Memory B cell (primary cell): ENCODE results near the gene S100A2.
"Not testable (repeated sequence)": the region's sequence is repeated elsewhere in the genome, so short reads cannot be mapped to it uniquely, and the experiment has no call there.

Experiments
- ATAC-seq: fragments of 150-1000 bp; cut with Tn5 transposase; 2 replicates; pipeline ENCODE4 v1.10.0; 2021; ENCODE audit warnings: low read depth, mild to moderate bottlenecking, moderate library complexity
- DNase-seq, 2 donors: peaks; one replicate each; pipeline ENCODE4 v3.0.0; 2022; ENCODE audit warnings: low spot score in 2 of 2
- H3K27ac Mint-ChIP-seq: one replicate; pipeline ENCODE4 v1.8.0; 2022; ENCODE audit warnings: mild to moderate bottlenecking, moderate library complexity, mixed read lengths
- H3K27me3 Mint-ChIP-seq: one replicate; pipeline ENCODE4 v1.8.0; 2022; ENCODE audit warnings: mixed read lengths
- H3K36me3 Mint-ChIP-seq: one replicate; pipeline ENCODE4 v1.8.0; 2022; ENCODE audit warnings: mild to moderate bottlenecking, mixed read lengths
- H3K4me1 Mint-ChIP-seq: one replicate; pipeline ENCODE4 v1.8.0; 2022; ENCODE audit warnings: mixed read lengths
- H3K4me3 Mint-ChIP-seq: one replicate; pipeline ENCODE4 v1.8.0; 2022; ENCODE audit warnings: mild to moderate bottlenecking, moderate library complexity, mixed read lengths
- H3K9me3 Mint-ChIP-seq: one replicate; pipeline ENCODE4 v1.8.0; 2022; ENCODE audit warnings: mixed read lengths

The S100A2 gene

GRCh38 chr1:153563991-153564390, 1.7 kb downstream of the S100A2 start:
- no peak for ATAC-seq
- no peaks in the 10 kb centered on the region for H3K36me3 Mint-ChIP-seq
- H3K4me1 Mint-ChIP-seq = peaks cover 25% of the 10 kb centered on the region

GRCh38 chr1:153563483-153563901, 2.2 kb downstream of the S100A2 start:
- ATAC-seq = no peak

More at GRCh38 chr1:153563991-153564390, 1.7 kb downstream of the S100A2 start:
- no peaks in the 10 kb centered on the region for H3K27me3 Mint-ChIP-seq
- H3K9me3 Mint-ChIP-seq = no peaks in the 10 kb centered on the region
- H3K27ac Mint-ChIP-seq = no peak overlapping the region
- DNase-seq = no peak
- H3K4me3 Mint-ChIP-seq = no peak overlapping the region

GRCh38 chr1:153562021-153562420, 3.6 kb downstream of the S100A2 start:
- not testable (repeated sequence) for H3K27me3 Mint-ChIP-seq, ATAC-seq, H3K27ac Mint-ChIP-seq, H3K4me3 Mint-ChIP-seq, H3K9me3 Mint-ChIP-seq, DNase-seq, H3K36me3 Mint-ChIP-seq
- H3K4me1 Mint-ChIP-seq = peaks cover 13% of the 10 kb centered on the region

More at GRCh38 chr1:153563483-153563901, 2.2 kb downstream of the S100A2 start:
- no peak for DNase-seq
- Mint-ChIP-seq H3K27ac (no peak overlapping the region), H3K27me3 (no peaks in the 10 kb centered on the region), H3K9me3 (no peaks in the 10 kb centered on the region), H3K4me1 (peaks cover 21% of the 10 kb centered on the region), H3K4me3 (no peak overlapping the region), H3K36me3 (no peaks in the 10 kb centered on the region)

- no peaks in the 10 kb centered on the region for H3K9me3 Mint-ChIP-seq
- no peak overlapping the region for H3K27ac Mint-ChIP-seq
- no peaks in the 10 kb centered on the region for H3K27me3 Mint-ChIP-seq
- ATAC-seq = no peak
- no peaks in the 10 kb centered on the region for H3K36me3 Mint-ChIP-seq
- H3K4me1 Mint-ChIP-seq = peaks cover 9% of the 10 kb centered on the region
- no peak overlapping the region for H3K4me3 Mint-ChIP-seq
- DNase-seq = no peak
Observed at GRCh38 chr1:153561466-153561985, 4.1 kb downstream of the S100A2 start.

GRCh38 chr1:153560771-153561465, 4.7 kb downstream of the S100A2 start:
- Mint-ChIP-seq H3K4me3 (no peak overlapping the region), H3K4me1 (peaks cover 7% of the 10 kb centered on the region), H3K36me3 (no peaks in the 10 kb centered on the region), H3K9me3 (no peaks in the 10 kb centered on the region), H3K27ac (no peak overlapping the region), H3K27me3 (no peaks in the 10 kb centered on the region)
- ATAC-seq (no peak), DNase-seq (no peak)

- peaks cover 3% of the 10 kb centered on the region for H3K4me1 Mint-ChIP-seq
- H3K36me3 Mint-ChIP-seq = no peaks in the 10 kb centered on the region
- H3K27me3 Mint-ChIP-seq = no peaks in the 10 kb centered on the region
- no peak for DNase-seq
- ATAC-seq = no peak
- H3K4me3 Mint-ChIP-seq = no peak overlapping the region
- H3K27ac Mint-ChIP-seq = no peak overlapping the region
- no peaks in the 10 kb centered on the region for H3K9me3 Mint-ChIP-seq
Observed at GRCh38 chr1:153560241-153560640, 5.4 kb downstream of the S100A2 start.

GRCh38 chr1:153557877-153558276, 7.8 kb downstream of the S100A2 start:
- H3K27me3 Mint-ChIP-seq = no peaks in the 10 kb centered on the region
- H3K4me3 Mint-ChIP-seq = no peak overlapping the region
- H3K9me3 Mint-ChIP-seq = no peaks in the 10 kb centered on the region
- DNase-seq = no peak
- no peak for ATAC-seq
- peaks cover 3% of the 10 kb centered on the region for H3K4me1 Mint-ChIP-seq
- H3K36me3 Mint-ChIP-seq = no peaks in the 10 kb centered on the region
- H3K27ac Mint-ChIP-seq = no peak overlapping the region

GRCh38 chr1:153556348-153556747, 9.3 kb downstream of the S100A2 start:
- DNase-seq (no peak), ATAC-seq (no peak)
- no peaks in the 10 kb centered on the region for H3K36me3 Mint-ChIP-seq
- H3K9me3 Mint-ChIP-seq = no peaks in the 10 kb centered on the region
- no peak overlapping the region for H3K4me3 Mint-ChIP-seq
- peaks cover 3% of the 10 kb centered on the region for H3K4me1 Mint-ChIP-seq
- H3K27ac Mint-ChIP-seq = no peak overlapping the region
- H3K27me3 Mint-ChIP-seq = no peaks in the 10 kb centered on the region

GRCh38 chr1:153553830-153554541, 11.7 kb downstream of the S100A2 start:
- Mint-ChIP-seq H3K9me3 (no peaks in the 10 kb centered on the region), H3K27ac (no peak overlapping the region), H3K4me1 (peaks cover 3% of the 10 kb centered on the region), H3K27me3 (peaks cover 2% of the 10 kb centered on the region), H3K36me3 (no peaks in the 10 kb centered on the region), H3K4me3 (no peak overlapping the region)
- DNase-seq = no peak
- no peak for ATAC-seq

- no peak for DNase-seq
- no peak overlapping the region for H3K27ac Mint-ChIP-seq
- H3K4me3 Mint-ChIP-seq = no peak overlapping the region
- ATAC-seq = no peak
- H3K36me3 Mint-ChIP-seq = no peaks in the 10 kb centered on the region
- peaks cover 2% of the 10 kb centered on the region for H3K27me3 Mint-ChIP-seq
- H3K9me3 Mint-ChIP-seq = no peaks in the 10 kb centered on the region
- H3K4me1 Mint-ChIP-seq = peaks cover 3% of the 10 kb centered on the region
Observed at GRCh38 chr1:153553096-153553495, 12.5 kb downstream of the S100A2 start.

GRCh38 chr1:153552335-153552734, 13.3 kb downstream of the S100A2 start:
- Mint-ChIP-seq H3K4me3 (no peak overlapping the region), H3K27ac (no peak overlapping the region), H3K4me1 (peaks cover 3% of the 10 kb centered on the region), H3K27me3 (peaks cover 2% of the 10 kb centered on the region), H3K36me3 (no peaks in the 10 kb centered on the region), H3K9me3 (no peaks in the 10 kb centered on the region)
- DNase-seq (no peak), ATAC-seq (no peak)

GRCh38 chr1:153550827-153551500, 14.7 kb downstream of the S100A2 start:
- Mint-ChIP-seq H3K4me1 (peaks cover 5% of the 10 kb centered on the region), H3K27me3 (peaks cover 2% of the 10 kb centered on the region), H3K27ac (no peak overlapping the region), H3K9me3 (no peaks in the 10 kb centered on the region), H3K36me3 (no peaks in the 10 kb centered on the region), H3K4me3 (no peak overlapping the region)
- ATAC-seq (no peak), DNase-seq (no peak)

- H3K4me1 Mint-ChIP-seq = peaks cover 11% of the 10 kb centered on the region
- no peak overlapping the region for H3K27ac Mint-ChIP-seq
- DNase-seq (no peak), ATAC-seq (no peak)
- no peak overlapping the region for H3K4me3 Mint-ChIP-seq
- H3K36me3 Mint-ChIP-seq = no peaks in the 10 kb centered on the region
- H3K9me3 Mint-ChIP-seq = no peaks in the 10 kb centered on the region
- peaks cover 2% of the 10 kb centered on the region for H3K27me3 Mint-ChIP-seq
Observed at GRCh38 chr1:153550398-153550758, 15.3 kb downstream of the S100A2 start.

- Mint-ChIP-seq H3K9me3 (no peaks in the 10 kb centered on the region), H3K27ac (no peak overlapping the region), H3K27me3 (peaks cover 2% of the 10 kb centered on the region), H3K4me3 (no peak overlapping the region), H3K36me3 (no peaks in the 10 kb centered on the region), H3K4me1 (peaks cover 16% of the 10 kb centered on the region)
- no peak for DNase-seq
- ATAC-seq = no peak
Observed at GRCh38 chr1:153549741-153550397, 15.8 kb downstream of the S100A2 start.
